ENCODE measurements around the gene HDHD5. TPM values are rescaled to one million over a fixed set of nuclear protein-coding genes. Genes with fewer than 3 reads are reported as not detected.
"Not testable (repeated sequence)": the region's sequence is repeated elsewhere in the genome, so short reads cannot be mapped to it uniquely, and the experiment has no call there.

HDHD5 gene
- total RNA-seq, 1 donor from 2014 or later: 61.8 TPM

- DNase-seq (ENCODE audit: low read depth, low spot score): no peak
These were observed 1.4 kb downstream of the HDHD5 start for GRCh38 chr22:17157714-17158113.

GRCh38 chr22:17155941-17156340 is 3.1 kb downstream of the HDHD5 start:
- no peak for DNase-seq (ENCODE audit: low read depth, low spot score)

- no peak for DNase-seq (ENCODE audit: low read depth, low spot score)
These were observed 6.1 kb downstream of the HDHD5 start for GRCh38 chr22:17152971-17153370.

GRCh38 chr22:17152340-17152739 is 6.7 kb downstream of the HDHD5 start:
- no peak for DNase-seq (ENCODE audit: low read depth, low spot score)

GRCh38 chr22:17149076-17149815 is 9.8 kb downstream of the HDHD5 start:
- DNase-seq (ENCODE audit: low read depth, low spot score): no peak

- not testable (repeated sequence) for DNase-seq (ENCODE audit: low read depth, low spot score)
These were observed 11.6 kb downstream of the HDHD5 start for GRCh38 chr22:17147458-17147857.

GRCh38 chr22:17145021-17145680 is 13.9 kb downstream of the HDHD5 start:
- no peak for DNase-seq (ENCODE audit: low read depth, low spot score)

GRCh38 chr22:17143826-17144225 is 15.3 kb downstream of the HDHD5 start:
- no peak for DNase-seq (ENCODE audit: low read depth, low spot score)

- no peak for DNase-seq (ENCODE audit: low read depth, low spot score)
These were observed 16.0 kb downstream of the HDHD5 start for GRCh38 chr22:17143101-17143500.

- no peak for DNase-seq (ENCODE audit: low read depth, low spot score)
These were observed 18.0 kb downstream of the HDHD5 start for GRCh38 chr22:17140826-17141766.

- no peak for DNase-seq (ENCODE audit: low read depth, low spot score)
These were observed 19.1 kb downstream of the HDHD5 start for GRCh38 chr22:17140022-17140421.

- DNase-seq (ENCODE audit: low read depth, low spot score): no peak
These were observed 20.6 kb downstream of the HDHD5 start for GRCh38 chr22:17138513-17138912.

- DNase-seq (ENCODE audit: low read depth, low spot score): no peak
These were observed 21.1 kb downstream of the HDHD5 start for GRCh38 chr22:17137861-17138425.

- DNase-seq (ENCODE audit: low read depth, low spot score): no peak
These were observed 21.9 kb downstream of the HDHD5 start for GRCh38 chr22:17137170-17137569.

GRCh38 chr22:17135153-17135760 is 23.8 kb downstream of the HDHD5 start:
- DNase-seq (ENCODE audit: low read depth, low spot score): no peak

GRCh38 chr22:17133137-17133536 is 25.9 kb downstream of the HDHD5 start:
- DNase-seq (ENCODE audit: low read depth, low spot score): no peak

- DNase-seq (ENCODE audit: low read depth, low spot score): no peak
These were observed 27.0 kb downstream of the HDHD5 start for GRCh38 chr22:17132112-17132511.

GRCh38 chr22:17131686-17132085 is 27.4 kb downstream of the HDHD5 start:
- DNase-seq (ENCODE audit: low read depth, low spot score): no peak

- DNase-seq (ENCODE audit: low read depth, low spot score): no peak
These were observed 28.9 kb downstream of the HDHD5 start for GRCh38 chr22:17130199-17130598.

- DNase-seq (ENCODE audit: low read depth, low spot score): peak; percentile 7
These were observed 37.6 kb downstream of the HDHD5 start, which contains the start of gene TMEM121B for GRCh38 chr22:17121233-17122195. TMEM121B (minus strand) TSS chr22:17121360; CDS start chr22:17121127, 233 bp downstream.

Measured in pulmonary artery endothelial cell (primary cell).